Omental fat pad (tissue), 4 donors: ENCODE measurements around the gene PDE4D. TPM values are rescaled to one million over a fixed set of nuclear protein-coding genes. Genes with fewer than 3 reads are reported as not detected.
"Not testable (repeated sequence)": the region's sequence is repeated elsewhere in the genome, so short reads cannot be mapped to it uniquely, and the experiment has no call there.

ENCODE experiments used
- ATAC-seq: fragments of 150-250 bp; one replicate; pipeline ENCODE4 v1.9.1; 2016; ENCODE audit warnings: mild to moderate bottlenecking, moderate library complexity; ENCODE audit not compliant: low FRiP score
- DNase-seq: peaks from one replicate; pipeline ENCODE4 v3.0.0-alpha.2; 2019; ENCODE audit warnings: low spot score
- CTCF ChIP-seq, 3 donors: fragments of 450-650 bp; IDR thresholded peaks; one replicate each; pipeline ENCODE4 v1.5.1; 2016 to 2017; ENCODE audit warnings: antibody characterized with exemption in 3 of 3, mild to moderate bottlenecking in 3 of 3, moderate library complexity in 2 of 3
- total RNA-seq, 4 donors: library from RNA; depleted of rRNA; stranded (reverse); fragments of >200 nt; gene quantifications; one replicate each; pipeline ENCODE4 v1.1.0, GENCODE V29; 2016

PDE4D gene
- total RNA-seq, 4 donors from 2014 or later, result 32.5 to 94.8 (median 43.2) TPM

GRCh38 chr5:59473611-59474010 is 419.9 kb downstream of the PDE4D start:
- ATAC-seq (no peak), DNase-seq (no peak)
- TF ChIP-seq CTCF (IDR thresholded peaks at IDR 0.05), result no peak

DNA sequence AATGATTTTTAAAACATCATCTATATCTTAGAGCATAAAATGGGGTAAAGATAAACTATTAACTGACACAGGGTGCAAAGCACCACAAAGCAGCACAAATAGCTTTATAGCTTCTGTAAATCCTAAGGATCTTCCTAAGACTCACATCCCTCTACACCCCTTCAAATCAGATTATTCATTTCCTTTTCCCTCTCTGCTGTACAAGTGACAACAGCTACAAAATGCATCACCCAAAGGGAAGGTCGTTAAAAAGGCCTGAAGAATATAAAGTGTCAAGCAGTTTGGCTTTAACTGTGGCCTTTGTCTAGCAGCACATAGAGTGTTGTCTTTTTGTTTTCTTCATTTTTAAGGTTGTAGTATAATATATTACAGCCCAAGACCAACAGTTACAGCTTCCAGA is 422.1 kb downstream of the PDE4D start:
- ATAC-seq (no peak), DNase-seq (no peak)
- no peak for TF ChIP-seq CTCF (IDR thresholded peaks at IDR 0.05)

- ATAC-seq (no peak), DNase-seq (no peak)
- no peak for TF ChIP-seq CTCF (IDR thresholded peaks at IDR 0.05)
Measured at GRCh38 chr5:59467969-59468368, 425.6 kb downstream of the PDE4D start.

- DNase-seq (no peak), ATAC-seq (no peak)
- no peak for TF ChIP-seq CTCF (IDR thresholded peaks at IDR 0.05)
Measured at GRCh38 chr5:59466271-59466670, 427.3 kb downstream of the PDE4D start.

GRCh38 chr5:59464969-59465368 is 428.6 kb downstream of the PDE4D start:
- DNase-seq (no peak), ATAC-seq (no peak)
- TF ChIP-seq CTCF (IDR thresholded peaks at IDR 0.05), result no peak

- DNase-seq, ATAC-seq: not testable (repeated sequence)
Measured at GRCh38 chr5:59463618-59464166, 429.8 kb downstream of the PDE4D start.

DNA sequence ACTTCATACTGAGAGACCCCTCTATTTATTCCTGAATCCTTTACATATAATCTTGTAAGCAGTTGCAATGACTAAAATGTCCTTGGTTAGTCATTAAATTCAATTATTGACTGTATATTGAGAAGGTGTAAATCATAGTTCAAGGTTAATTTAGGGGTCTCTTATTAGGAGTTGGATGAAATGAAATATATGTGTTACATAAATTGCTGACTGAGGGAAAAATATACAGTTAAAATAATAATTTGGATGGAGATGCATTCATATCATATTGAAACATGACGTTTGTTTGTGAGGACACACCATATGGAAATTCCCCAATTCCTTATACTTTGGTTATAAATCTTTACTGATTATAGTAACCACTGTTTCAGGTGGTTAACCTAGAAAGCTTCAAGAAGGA is 430.6 kb downstream of the PDE4D start:
- DNase-seq (no peak), ATAC-seq (no peak)
- no peak for TF ChIP-seq CTCF (IDR thresholded peaks at IDR 0.05)
